Measurements from ENCODE around the gene DNTT. TPM values are rescaled to one million over a fixed set of nuclear protein-coding genes. Genes with fewer than 3 reads are reported as not detected.

The DNTT gene
- polyA plus RNA-seq, 1 donor (not counting 4 experiments of a cell fraction or from before 2014, with no cell fraction given) = not detected

DNA sequence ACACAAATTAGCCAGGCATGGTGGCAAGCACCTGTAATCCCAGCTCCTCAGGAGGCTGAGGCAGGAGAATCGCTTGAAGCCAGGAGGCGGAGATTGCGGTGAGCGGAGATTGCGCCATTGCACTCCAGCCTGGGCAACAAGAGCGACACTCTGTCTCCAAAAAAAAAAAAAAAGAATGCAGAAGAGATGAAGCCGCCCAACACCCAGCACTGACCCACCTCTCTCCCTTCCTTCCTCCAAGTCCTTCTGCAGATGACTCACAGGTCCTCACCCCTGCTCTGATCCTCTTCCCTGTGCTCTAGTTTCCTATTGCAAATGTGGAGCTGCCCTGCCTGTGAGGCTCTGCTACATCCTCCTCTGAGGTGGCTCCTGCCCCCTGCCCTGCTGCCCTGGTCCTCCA lies 76.6 kb downstream of the DNTT start:
- no peak for TF ChIP-seq EZH2 (IDR thresholded peaks at IDR 0.05; ENCODE audit: low read length)
- TF ChIP-seq, protein P1, sequence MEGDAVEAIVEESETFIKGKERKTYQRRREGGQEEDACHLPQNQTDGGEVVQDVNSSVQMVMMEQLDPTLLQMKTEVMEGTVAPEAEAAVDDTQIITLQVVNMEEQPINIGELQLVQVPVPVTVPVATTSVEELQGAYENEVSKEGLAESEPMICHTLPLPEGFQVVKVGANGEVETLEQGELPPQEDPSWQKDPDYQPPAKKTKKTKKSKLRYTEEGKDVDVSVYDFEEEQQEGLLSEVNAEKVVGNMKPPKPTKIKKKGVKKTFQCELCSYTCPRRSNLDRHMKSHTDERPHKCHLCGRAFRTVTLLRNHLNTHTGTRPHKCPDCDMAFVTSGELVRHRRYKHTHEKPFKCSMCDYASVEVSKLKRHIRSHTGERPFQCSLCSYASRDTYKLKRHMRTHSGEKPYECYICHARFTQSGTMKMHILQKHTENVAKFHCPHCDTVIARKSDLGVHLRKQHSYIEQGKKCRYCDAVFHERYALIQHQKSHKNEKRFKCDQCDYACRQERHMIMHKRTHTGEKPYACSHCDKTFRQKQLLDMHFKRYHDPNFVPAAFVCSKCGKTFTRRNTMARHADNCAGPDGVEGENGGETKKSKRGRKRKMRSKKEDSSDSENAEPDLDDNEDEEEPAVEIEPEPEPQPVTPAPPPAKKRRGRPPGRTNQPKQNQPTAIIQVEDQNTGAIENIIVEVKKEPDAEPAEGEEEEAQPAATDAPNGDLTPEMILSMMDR (optimal IDR thresholded peaks at IDR 0.05 in 1 of 3, IDR thresholded peaks at IDR 0.05 in 1 of 3, conservative IDR thresholded peaks at IDR 0.05 in 1 of 3; ENCODE audit: extremely low read depth in 1 of 3, insufficient read depth in 2 of 3, low read length in 3 of 3) = no peak
- H3K27me3 ChIP-seq (ENCODE audit: control insufficient read depth, extremely low read depth, insufficient read depth, low read length) = peaks cover 19% of the 10 kb centered on the region
- H3K4me1 ChIP-seq (ENCODE audit: control insufficient read depth, extremely low read depth, insufficient read depth, low read length) = peaks cover 7% of the 10 kb centered on the region
- H3K79me2 ChIP-seq (ENCODE audit: control insufficient read depth, insufficient read depth, low read length) = no peaks in the 10 kb centered on the region
- H3K9ac ChIP-seq (ENCODE audit: control insufficient read depth, extremely low read depth, insufficient read depth, low read length) = no peak overlapping the region
- no peaks in the 10 kb centered on the region for H4K20me1 ChIP-seq (ENCODE audit: control insufficient read depth, extremely low read depth, insufficient read depth, low read length)
- FAIRE-seq = no peak
- H3K4me2 ChIP-seq (ENCODE audit: control insufficient read depth, extremely low read depth, insufficient read depth, low read depth, low read length) = no peak overlapping the region
- H3K27ac ChIP-seq (ENCODE audit: control insufficient read depth, insufficient read depth, low read length) = no peak overlapping the region
- DNase-seq (ENCODE audit: low read depth, low spot score) = no peak
- H2AFZ ChIP-seq (ENCODE audit: control insufficient read depth, low read length) = no peak overlapping the region
- dilution Hi-C loops (cut with MboI; ENCODE audit: extremely low pct_ligation_motif_present, low sequenced_read_pairs) = no loop called here
- H3K36me3 ChIP-seq (ENCODE audit: control insufficient read depth in 2 of 2, extremely low read depth in 1 of 2, insufficient read depth in 2 of 2, low read length in 2 of 2) = no peaks in the 10 kb centered on the region
- H3K9me1 ChIP-seq (ENCODE audit: control insufficient read depth, extremely low read depth, insufficient read depth, low read length) = no peaks in the 10 kb centered on the region
- no peak overlapping the region for H3K4me3 ChIP-seq (ENCODE audit: control insufficient read depth in 2 of 3, extremely low read depth in 1 of 3, insufficient read depth in 2 of 3, low read depth in 1 of 3, low read length in 3 of 3)
- H3K9me3 ChIP-seq (ENCODE audit: control insufficient read depth, low read depth, low read length) = no peaks in the 10 kb centered on the region

DNA sequence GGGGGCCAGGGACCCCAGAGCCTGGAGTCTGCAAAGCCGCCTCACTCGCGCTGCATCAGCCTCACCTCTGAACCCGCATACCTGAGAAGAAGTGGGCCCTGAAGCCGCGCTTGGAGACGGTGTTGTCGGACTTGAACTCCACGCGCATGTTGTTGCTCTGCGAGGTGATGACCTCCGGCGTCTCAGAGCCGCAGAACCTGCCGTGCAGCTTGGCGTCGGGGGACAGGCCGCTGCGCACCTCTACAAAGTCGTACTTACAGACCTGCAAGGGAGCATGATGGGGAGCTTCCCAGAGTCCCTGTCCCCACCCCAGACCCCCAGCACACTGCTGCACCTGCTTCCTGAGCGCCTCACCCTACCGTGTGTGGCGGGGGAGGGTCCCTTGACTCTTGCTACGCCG lies 80.3 kb downstream of the DNTT start:
- FAIRE-seq (no peak), DNase-seq (ENCODE audit: low read depth, low spot score) (no peak)
- dilution Hi-C loops (cut with MboI; ENCODE audit: extremely low pct_ligation_motif_present, low sequenced_read_pairs) = no loop called here
- no peak for TF ChIP-seq EZH2 (IDR thresholded peaks at IDR 0.05; ENCODE audit: low read length)
- TF ChIP-seq, protein P1 (optimal IDR thresholded peaks at IDR 0.05 in 1 of 3, IDR thresholded peaks at IDR 0.05 in 1 of 3, conservative IDR thresholded peaks at IDR 0.05 in 1 of 3; ENCODE audit: extremely low read depth in 1 of 3, insufficient read depth in 2 of 3, low read length in 3 of 3) = no peak
- H3K4me1 ChIP-seq (ENCODE audit: control insufficient read depth, extremely low read depth, insufficient read depth, low read length) = no peaks in the 10 kb centered on the region
- no peak overlapping the region for H3K4me3 ChIP-seq (ENCODE audit: control insufficient read depth in 2 of 3, extremely low read depth in 1 of 3, insufficient read depth in 2 of 3, low read depth in 1 of 3, low read length in 3 of 3)
- H3K9me3 ChIP-seq (ENCODE audit: control insufficient read depth, low read depth, low read length) = no peaks in the 10 kb centered on the region
- H2AFZ ChIP-seq (ENCODE audit: control insufficient read depth, low read length) = no peak overlapping the region
- no peaks in the 10 kb centered on the region for H4K20me1 ChIP-seq (ENCODE audit: control insufficient read depth, extremely low read depth, insufficient read depth, low read length)
- H3K36me3 ChIP-seq (ENCODE audit: control insufficient read depth in 2 of 2, extremely low read depth in 1 of 2, insufficient read depth in 2 of 2, low read length in 2 of 2) = no peaks in the 10 kb centered on the region
- no peak overlapping the region for H3K27ac ChIP-seq (ENCODE audit: control insufficient read depth, insufficient read depth, low read length)
- peaks cover 16% of the 10 kb centered on the region for H3K27me3 ChIP-seq (ENCODE audit: control insufficient read depth, extremely low read depth, insufficient read depth, low read length)
- no peak overlapping the region for H3K9ac ChIP-seq (ENCODE audit: control insufficient read depth, extremely low read depth, insufficient read depth, low read length)
- no peaks in the 10 kb centered on the region for H3K79me2 ChIP-seq (ENCODE audit: control insufficient read depth, insufficient read depth, low read length)
- H3K4me2 ChIP-seq (ENCODE audit: control insufficient read depth, extremely low read depth, insufficient read depth, low read depth, low read length) = no peak overlapping the region
- no peaks in the 10 kb centered on the region for H3K9me1 ChIP-seq (ENCODE audit: control insufficient read depth, extremely low read depth, insufficient read depth, low read length)
